ENCODE results near the gene PPA1. TPM values are rescaled to one million over a fixed set of nuclear protein-coding genes. Genes with fewer than 3 reads are reported as not detected.

Gene PPA1
- total RNA-seq, 4 donors from 2014 or later = 151 to 209 (median 185) TPM

- intact Hi-C loops (cut with DNase I) = no loop called here
- no peak for DNase-seq
These were observed 57.7 kb downstream of the PPA1 start for GRCh38 chr10:70175516-70175915.

GRCh38 chr10:70174058-70174741 is 59.0 kb downstream of the PPA1 start:
- no peak for DNase-seq
- TF ChIP-seq CTCF (IDR thresholded peaks at IDR 0.05) (no peak), POLR2A (IDR thresholded peaks at IDR 0.05) (no peak)
- Histone ChIP-seq H3K27ac (no peak overlapping the region), H3K9me3 (no peaks in the 10 kb centered on the region), H3K4me1 (peaks cover 0 to 6% of the 10 kb centered on the region in 2 donors), H3K27me3 (no peaks in the 10 kb centered on the region), H3K4me3 (replicated peaks in 1 of 3) (no peak overlapping the region), H3K36me3 (no peaks in the 10 kb centered on the region)
- WGBS, 2 donors = 47 to 69% methylated on average over 4 of the region's 4 CpGs
- intact Hi-C loops (cut with DNase I) = no loop called here

More at GRCh38 chr10:70175516-70175915, 57.7 kb downstream of the PPA1 start:
- WGBS, 2 donors = 92 to 93% methylated on average over 3 of the region's 3 CpGs
- no peaks in the 10 kb centered on the region for H3K27me3 ChIP-seq
- peaks cover 0 to 4% of the 10 kb centered on the region in 2 donors for H3K4me1 ChIP-seq
- H3K4me3 ChIP-seq (replicated peaks in 1 of 3) = no peak overlapping the region
- H3K9me3 ChIP-seq = no peaks in the 10 kb centered on the region
- no peak overlapping the region for H3K27ac ChIP-seq
- TF ChIP-seq POLR2A (IDR thresholded peaks at IDR 0.05) = no peak
- H3K36me3 ChIP-seq = no peaks in the 10 kb centered on the region

- WGBS, 2 donors = 1% methylated on average over 26 to 27 of the region's 40 CpGs
- Histone ChIP-seq H3K27ac (peak overlapping the region; percentile 71 to 89 (median 89)), H3K27me3 (no peaks in the 10 kb centered on the region), H3K9me3 (no peaks in the 10 kb centered on the region), H3K4me3 (replicated peaks in 1 of 3) (peak overlapping the region; percentile 78 to 82 (median 80)), H3K4me1 (peaks cover 11 to 21% of the 10 kb centered on the region in 2 donors), H3K36me3 (no peaks in the 10 kb centered on the region)
- intact Hi-C loops (cut with DNase I) = no loop called here
- no peak for DNase-seq
- TF ChIP-seq POLR2A (IDR thresholded peaks at IDR 0.05) = no peak
- no peak for TF ChIP-seq CTCF (IDR thresholded peaks at IDR 0.05)
These were observed 63.4 kb downstream of the PPA1 start for GRCh38 chr10:70169649-70170364.

- Histone ChIP-seq H3K4me1 (peaks cover 11 to 21% of the 10 kb centered on the region in 2 donors), H3K9me3 (no peaks in the 10 kb centered on the region), H3K4me3 (replicated peaks in 1 of 3) (peak overlapping the region in 1 of 3 donors; percentile 82), H3K36me3 (no peaks in the 10 kb centered on the region), H3K27ac (no peak overlapping the region), H3K27me3 (no peaks in the 10 kb centered on the region)
- intact Hi-C loops (cut with DNase I) = no loop called here
- WGBS, 2 donors = 38 to 47% methylated on average over 2 of the region's 2 CpGs
- DNase-seq = no peak
- TF ChIP-seq POLR2A (IDR thresholded peaks at IDR 0.05) = no peak
- no peak for TF ChIP-seq CTCF (IDR thresholded peaks at IDR 0.05)
These were observed 64.2 kb downstream of the PPA1 start for GRCh38 chr10:70169011-70169410.

GRCh38 chr10:70167246-70167645 is 66.0 kb downstream of the PPA1 start:
- no peaks in the 10 kb centered on the region for H3K27me3 ChIP-seq
- TF ChIP-seq CTCF (IDR thresholded peaks at IDR 0.05) = no peak
- H3K27ac ChIP-seq = no peak overlapping the region
- no peaks in the 10 kb centered on the region for H3K36me3 ChIP-seq
- no peaks in the 10 kb centered on the region for H3K9me3 ChIP-seq
- H3K4me3 ChIP-seq (replicated peaks in 1 of 3) = no peak overlapping the region
- DNase-seq = no peak
- intact Hi-C loops (cut with DNase I) = no loop called here
- peaks cover 11 to 24% of the 10 kb centered on the region in 2 donors for H3K4me1 ChIP-seq
- 92 to 94% methylated on average over 7 of the region's 7 CpGs for WGBS, 2 donors

All from thyroid gland (tissue), 4 donors.